Sciatic nerve (tissue), 2 donors: ENCODE results near the gene OCA2. TPM values are rescaled to one million over a fixed set of nuclear protein-coding genes. Genes with fewer than 3 reads are reported as not detected.
"Not testable (repeated sequence)": the region's sequence is repeated elsewhere in the genome, so short reads cannot be mapped to it uniquely, and the experiment has no call there.

ENCODE experiments used
- ATAC-seq: fragments of 200-7000 bp; cut with Tn5 transposase; one replicate; pipeline ENCODE4 v1.9.1; 2020; ENCODE audit warnings: mild to moderate bottlenecking, moderate library complexity
- DNase-seq: peaks from one replicate; pipeline ENCODE4 v3.0.0-alpha.2; 2020; ENCODE audit warnings: low spot score
- intact Hi-C: fragments of 100-400 bp; cut with DNase I; formaldehyde crosslinking; loops from one replicate; pipeline ENCODE4 v1.14.2; 2022
- total RNA-seq: library from RNA; stranded (reverse); fragmentation: NEBNext Ultra II Directional; extraction: Animal tissue kit (Norgen Biotek cat#: 25700); gene quantifications from one replicate; pipeline ENCODE4 v1.2.1, GENCODE V29; 2021
- donor health status: DM: no; HTN: no; CAD: no.
- donor health status: DM: no; HTN: no; CAD: no.

Gene OCA2
- total RNA-seq, 1 donor from 2014 or later: 0.98 TPM

- intact Hi-C loops: no loop called here
- no peak for ATAC-seq
- no peak for DNase-seq
These were observed 315.4 kb downstream of the OCA2 start for GRCh38 chr15:27783678-27784077.

- DNase-seq (no peak), ATAC-seq (no peak)
- intact Hi-C loops: no loop called here
These were observed 317.0 kb downstream of the OCA2 start for GRCh38 chr15:27782125-27782524.

- DNase-seq (no peak), ATAC-seq (no peak)
- intact Hi-C loops: no loop called here
These were observed 322.6 kb downstream of the OCA2 start for GRCh38 chr15:27776501-27776900.

- intact Hi-C loops: no loop called here
- ATAC-seq (no peak), DNase-seq (no peak)
These were observed 324.5 kb downstream of the OCA2 start for GRCh38 chr15:27774638-27775037.

GRCh38 chr15:27774191-27774590 lies 324.9 kb downstream of the OCA2 start:
- ATAC-seq: no peak
- intact Hi-C loops: no loop called here
- no peak for DNase-seq

GRCh38 chr15:27771892-27772291 lies 327.2 kb downstream of the OCA2 start:
- DNase-seq: no peak
- intact Hi-C loops: no loop called here
- ATAC-seq: no peak

GRCh38 chr15:27770769-27771554 lies 328.2 kb downstream of the OCA2 start:
- no peak for DNase-seq
- intact Hi-C loops: no loop called here
- ATAC-seq: no peak

- intact Hi-C loops: no loop called here
- DNase-seq (no peak), ATAC-seq (no peak)
These were observed 329.0 kb downstream of the OCA2 start for GRCh38 chr15:27770086-27770607.

GRCh38 chr15:27769652-27770051 lies 329.5 kb downstream of the OCA2 start:
- intact Hi-C loops: no loop called here
- no peak for ATAC-seq
- DNase-seq: no peak

- ATAC-seq (no peak), DNase-seq (no peak)
- intact Hi-C loops: no loop called here
These were observed 330.2 kb downstream of the OCA2 start for GRCh38 chr15:27768732-27769475.

- intact Hi-C loops: no loop called here
- DNase-seq: no peak
- ATAC-seq: no peak
These were observed 331.0 kb downstream of the OCA2 start for GRCh38 chr15:27767918-27768640.

GRCh38 chr15:27767430-27767829 lies 331.7 kb downstream of the OCA2 start:
- DNase-seq: not testable (repeated sequence)

GRCh38 chr15:27764339-27764738 lies 334.8 kb downstream of the OCA2 start:
- no peak for ATAC-seq

More at GRCh38 chr15:27767430-27767829, 331.7 kb downstream of the OCA2 start:
- ATAC-seq, intact Hi-C loops: not testable (repeated sequence)

GRCh38 chr15:27763514-27763913 lies 335.6 kb downstream of the OCA2 start:
- intact Hi-C loops: no loop called here
- no peak for ATAC-seq
- no peak for DNase-seq

More at GRCh38 chr15:27764339-27764738, 334.8 kb downstream of the OCA2 start:
- intact Hi-C loops: no loop called here
- no peak for DNase-seq

GRCh38 chr15:27762471-27762870 lies 336.6 kb downstream of the OCA2 start:
- intact Hi-C loops: no loop called here
- no peak for ATAC-seq
- DNase-seq: no peak

- no peak for ATAC-seq
- intact Hi-C loops: no loop called here
- DNase-seq: no peak
These were observed 342.1 kb downstream of the OCA2 start for GRCh38 chr15:27757052-27757451.

GRCh38 chr15:27752691-27753090 lies 346.4 kb downstream of the OCA2 start:
- no peak for DNase-seq
- ATAC-seq: no peak
- intact Hi-C loops: no loop called here

- DNase-seq: no peak
- intact Hi-C loops: no loop called here
- ATAC-seq: no peak
These were observed 351.1 kb downstream of the OCA2 start for GRCh38 chr15:27747997-27748396.

GRCh38 chr15:27746401-27746955 lies 352.6 kb downstream of the OCA2 start:
- DNase-seq: no peak
- intact Hi-C loops: no loop called here
- no peak for ATAC-seq
